Natural killer cell (primary cell): Measurements from ENCODE around the gene TTLL1. TPM values are rescaled to one million over a fixed set of nuclear protein-coding genes. Genes with fewer than 3 reads are reported as not detected.

ENCODE experiments used
- ATAC-seq, 3 donors: fragments of 150-1000 bp in 2 of 3; fragments of 200-7000 bp in 1 of 3; cut with Tn5 transposase; 1 replicate in 1 of 3; 2 replicates in 2 of 3; pipeline ENCODE4 v1.10.0; 2021; ENCODE audit warnings: mild to moderate bottlenecking in 2 of 3, moderate library complexity in 2 of 3
- DNase-seq, 2 donors: peaks; one replicate each; pipeline versions ENCODE4 v3.0.0 to v3.0.0-alpha.2; 2013 to 2021; ENCODE audit warnings: mixed read lengths in 1 of 2
- H3K27ac ChIP-seq: one replicate; pipeline ENCODE4 v1.5.1; 2013; ENCODE audit warnings: mild to moderate bottlenecking, low read length
- H3K27me3 ChIP-seq: one replicate; pipeline ENCODE4 v1.6.1; 2013; ENCODE audit warnings: low read length; ENCODE audit not compliant: control insufficient read depth, insufficient read depth
- H3K36me3 ChIP-seq: one replicate; pipeline ENCODE4 v1.6.1; 2013; ENCODE audit warnings: low read length; ENCODE audit not compliant: control insufficient read depth, insufficient read depth
- H3K4me1 ChIP-seq: one replicate; pipeline ENCODE4 v1.6.1; 2013; ENCODE audit warnings: low read length; ENCODE audit not compliant: control insufficient read depth, insufficient read depth
- H3K4me3 ChIP-seq: one replicate; pipeline ENCODE4 v1.5.1; 2013; ENCODE audit warnings: low read length
- H3K9me3 ChIP-seq: one replicate; pipeline ENCODE4 v1.6.1; 2013; ENCODE audit warnings: low read length; ENCODE audit not compliant: control insufficient read depth, insufficient read depth
- H3K27ac Mint-ChIP-seq, 2 donors: one replicate each; pipeline ENCODE4 v1.8.0; 2022; ENCODE audit warnings: mild to moderate bottlenecking in 2 of 2, mixed read lengths in 2 of 2, moderate library complexity in 1 of 2
- H3K27me3 Mint-ChIP-seq, 2 donors: one replicate each; pipeline ENCODE4 v1.8.0; 2022; ENCODE audit warnings: low read depth in 2 of 2, mixed read lengths in 2 of 2
- H3K36me3 Mint-ChIP-seq: one replicate; pipeline ENCODE4 v1.8.0; 2022; ENCODE audit warnings: mixed read lengths
- H3K4me1 Mint-ChIP-seq, 2 donors: one replicate each; pipeline ENCODE4 v1.8.0; 2022; ENCODE audit warnings: mixed read lengths in 2 of 2
- H3K4me3 Mint-ChIP-seq: one replicate; pipeline ENCODE4 v1.8.0; 2022; ENCODE audit warnings: mild to moderate bottlenecking, moderate library complexity, mixed read lengths
- H3K9me3 Mint-ChIP-seq, 2 donors: one replicate each; pipeline ENCODE4 v1.8.0; 2022; ENCODE audit warnings: mixed read lengths in 2 of 2
- WGBS: methylation state at CpG from one replicate; pipeline ENCODE4 v1.1.7; 2013; ENCODE audit warnings: missing lambda C conversion rate; ENCODE audit not compliant: insufficient coverage; 5-methylcytosine and 5-hydroxymethylcytosine counted together
- intact Hi-C: fragments of 100-400 bp; cut with micrococcal nuclease; formaldehyde crosslinking; loops from one replicate; pipeline ENCODE4 v1.14.2; 2022
- total RNA-seq, 4 donors: library from RNA; stranded (reverse); fragments of 120-200 nt in 1 of 4; gene quantifications; one replicate each; pipeline versions ENCODE4 v1.2.3 to v1.2.4, GENCODE V29; 2013 to 2022
- TF ChIP-seq, protein P1 (sequence below): fragments of 200-600 bp; IDR thresholded peaks from one replicate; pipeline ENCODE4 v1.8.0; 2022; ENCODE audit warnings: antibody characterized with exemption

TTLL1 gene
- total RNA-seq, 3 donors from 2014 or later (not counting 1 experiment from before 2014, with no cell fraction given) = 4.4 to 6.5 (median 6.0) TPM

DNA sequence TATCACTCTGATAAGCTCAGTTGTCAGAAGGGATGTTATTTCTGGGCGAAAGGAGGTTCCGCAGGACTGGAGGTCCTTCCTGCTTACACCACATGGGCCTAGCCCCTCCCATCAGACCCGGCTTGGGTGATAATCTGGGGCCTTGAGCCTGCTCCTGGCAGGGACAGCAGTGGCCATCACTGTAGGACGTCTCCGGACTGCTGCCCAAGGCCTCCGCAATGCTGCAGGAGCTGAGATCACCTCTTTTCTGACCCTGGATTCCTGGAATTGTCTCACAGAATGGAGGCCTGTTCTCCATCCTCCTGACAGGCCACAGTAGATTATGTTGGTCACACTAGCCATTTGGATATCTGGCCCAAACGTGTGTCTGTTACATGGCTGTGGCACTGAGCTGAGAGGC lies 12.1 kb upstream of the TTLL1 start:
- DNase-seq (no peak), ATAC-seq (no peak)
- no peak overlapping the region for H3K27ac ChIP-seq
- WGBS = 86% methylated on average over 7 of the region's 7 CpGs
- no peaks in the 10 kb centered on the region for H3K36me3 ChIP-seq
- peaks cover 0 to 3% of the 10 kb centered on the region in 2 donors for H3K27me3 Mint-ChIP-seq
- H3K9me3 Mint-ChIP-seq = no peaks in the 10 kb centered on the region
- peaks cover 0 to 6% of the 10 kb centered on the region in 2 donors for H3K4me1 Mint-ChIP-seq
- H3K4me1 ChIP-seq = no peaks in the 10 kb centered on the region
- H3K4me3 ChIP-seq = no peak overlapping the region
- no peaks in the 10 kb centered on the region for H3K36me3 Mint-ChIP-seq
- intact Hi-C loops = no loop called here
- no peaks in the 10 kb centered on the region for H3K27me3 ChIP-seq
- H3K4me3 Mint-ChIP-seq = no peak overlapping the region
- TF ChIP-seq, protein P1, sequence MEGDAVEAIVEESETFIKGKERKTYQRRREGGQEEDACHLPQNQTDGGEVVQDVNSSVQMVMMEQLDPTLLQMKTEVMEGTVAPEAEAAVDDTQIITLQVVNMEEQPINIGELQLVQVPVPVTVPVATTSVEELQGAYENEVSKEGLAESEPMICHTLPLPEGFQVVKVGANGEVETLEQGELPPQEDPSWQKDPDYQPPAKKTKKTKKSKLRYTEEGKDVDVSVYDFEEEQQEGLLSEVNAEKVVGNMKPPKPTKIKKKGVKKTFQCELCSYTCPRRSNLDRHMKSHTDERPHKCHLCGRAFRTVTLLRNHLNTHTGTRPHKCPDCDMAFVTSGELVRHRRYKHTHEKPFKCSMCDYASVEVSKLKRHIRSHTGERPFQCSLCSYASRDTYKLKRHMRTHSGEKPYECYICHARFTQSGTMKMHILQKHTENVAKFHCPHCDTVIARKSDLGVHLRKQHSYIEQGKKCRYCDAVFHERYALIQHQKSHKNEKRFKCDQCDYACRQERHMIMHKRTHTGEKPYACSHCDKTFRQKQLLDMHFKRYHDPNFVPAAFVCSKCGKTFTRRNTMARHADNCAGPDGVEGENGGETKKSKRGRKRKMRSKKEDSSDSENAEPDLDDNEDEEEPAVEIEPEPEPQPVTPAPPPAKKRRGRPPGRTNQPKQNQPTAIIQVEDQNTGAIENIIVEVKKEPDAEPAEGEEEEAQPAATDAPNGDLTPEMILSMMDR = no peak
- no peak overlapping the region for H3K27ac Mint-ChIP-seq
- H3K9me3 ChIP-seq = peaks cover 8% of the 10 kb centered on the region

DNA sequence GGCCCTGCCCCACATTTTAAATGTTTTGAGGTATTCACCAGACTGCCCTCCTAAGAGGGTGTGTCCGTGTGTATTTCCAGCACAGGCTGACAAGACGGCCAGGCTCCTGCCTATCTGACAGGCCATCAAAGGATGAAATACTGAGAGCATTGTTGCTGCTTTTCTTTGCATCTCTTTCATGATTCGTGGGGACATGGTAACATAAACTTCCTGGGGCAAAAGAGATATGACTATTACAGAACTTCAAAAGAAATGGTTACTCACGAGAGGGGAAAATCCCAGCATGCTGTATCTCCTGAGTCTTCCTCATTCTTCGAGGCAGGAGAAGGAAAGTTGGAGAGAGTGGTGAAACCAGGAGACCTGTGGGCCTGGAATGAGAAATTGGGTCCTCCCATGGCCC lies 11.0 kb upstream of the TTLL1 start:
- Histone ChIP-seq H3K9me3 (peaks cover 8% of the 10 kb centered on the region), H3K27ac (no peak overlapping the region), H3K4me3 (no peak overlapping the region), H3K36me3 (no peaks in the 10 kb centered on the region), H3K4me1 (no peaks in the 10 kb centered on the region), H3K27me3 (no peaks in the 10 kb centered on the region)
- Mint-ChIP-seq H3K9me3 (peaks cover 2 to 3% of the 10 kb centered on the region in 2 donors), H3K36me3 (no peaks in the 10 kb centered on the region), H3K4me3 (no peak overlapping the region), H3K4me1 (peaks cover 0 to 6% of the 10 kb centered on the region in 2 donors), H3K27ac (no peak overlapping the region), H3K27me3 (peaks cover 0 to 3% of the 10 kb centered on the region in 2 donors)
- intact Hi-C loops = no loop called here
- 61% methylated on average over 5 of the region's 5 CpGs for WGBS
- no peak for DNase-seq
- TF ChIP-seq, protein P1 = no peak
- no peak for ATAC-seq

DNA sequence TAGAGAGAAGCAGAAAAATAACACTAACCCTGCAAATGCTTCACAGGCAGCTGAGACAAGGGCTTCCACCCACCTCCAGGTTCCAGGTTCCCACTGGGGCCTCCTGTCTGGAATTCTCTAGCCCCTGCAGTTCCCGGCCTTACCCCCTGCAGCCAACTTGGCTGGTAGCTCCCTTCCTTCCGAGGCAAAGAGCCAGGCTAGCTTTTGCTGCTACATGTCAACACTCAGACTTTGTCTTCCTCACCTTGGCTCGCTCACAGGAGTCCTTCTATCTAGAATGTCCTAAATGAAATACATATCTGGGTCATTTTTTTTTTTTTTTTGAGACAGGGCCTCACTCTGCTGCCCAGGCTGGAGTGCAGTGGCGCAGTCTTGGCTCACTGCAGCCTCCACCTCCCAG lies 9.9 kb upstream of the TTLL1 start:
- WGBS = 90% methylated on average over 4 of the region's 4 CpGs
- Mint-ChIP-seq H3K27ac (no peak overlapping the region), H3K36me3 (no peaks in the 10 kb centered on the region), H3K4me1 (peaks cover 0 to 6% of the 10 kb centered on the region in 2 donors), H3K9me3 (peaks cover 2 to 3% of the 10 kb centered on the region in 2 donors), H3K27me3 (peaks cover 0 to 3% of the 10 kb centered on the region in 2 donors), H3K4me3 (no peak overlapping the region)
- intact Hi-C loops = no loop called here
- no peaks in the 10 kb centered on the region for H3K36me3 ChIP-seq
- TF ChIP-seq, protein P1 = no peak
- ATAC-seq (no peak), DNase-seq (no peak)
- H3K27ac ChIP-seq = no peak overlapping the region
- H3K4me1 ChIP-seq = peaks cover 5% of the 10 kb centered on the region
- peaks cover 8% of the 10 kb centered on the region for H3K9me3 ChIP-seq
- no peak overlapping the region for H3K4me3 ChIP-seq
- H3K27me3 ChIP-seq = no peaks in the 10 kb centered on the region

DNA sequence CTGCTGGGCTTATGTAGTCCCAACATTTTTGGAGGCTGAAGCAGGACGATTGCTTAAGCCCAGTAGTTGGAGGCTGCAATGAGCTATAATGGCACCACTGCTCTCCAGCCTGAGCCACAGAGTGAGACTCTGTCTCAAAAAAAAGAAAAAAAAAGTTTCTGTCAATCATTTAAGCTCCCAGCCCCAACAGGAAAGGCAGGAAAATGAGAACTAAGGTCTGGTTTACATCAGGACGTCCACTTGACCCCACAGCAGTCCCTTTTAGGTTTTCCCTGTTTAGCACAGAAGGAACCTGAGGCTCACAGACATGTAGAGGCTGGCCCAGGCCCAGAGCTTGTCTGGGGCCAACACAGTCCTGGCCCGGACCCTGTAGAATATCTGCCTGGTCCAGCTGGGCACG lies 9.2 kb upstream of the TTLL1 start:
- no peaks in the 10 kb centered on the region for H3K36me3 ChIP-seq
- H3K27ac ChIP-seq = no peak overlapping the region
- no peaks in the 10 kb centered on the region for H3K36me3 Mint-ChIP-seq
- peaks cover 5% of the 10 kb centered on the region for H3K4me1 ChIP-seq
- peaks cover 2 to 3% of the 10 kb centered on the region in 2 donors for H3K9me3 Mint-ChIP-seq
- WGBS = 62% methylated on average over 4 of the region's 4 CpGs
- H3K9me3 ChIP-seq = peaks cover 8% of the 10 kb centered on the region
- no peak overlapping the region for H3K4me3 Mint-ChIP-seq
- TF ChIP-seq, protein P1 = no peak
- no peaks in the 10 kb centered on the region for H3K27me3 Mint-ChIP-seq
- ATAC-seq (no peak), DNase-seq (no peak)
- H3K4me1 Mint-ChIP-seq = no peaks in the 10 kb centered on the region
- H3K27ac Mint-ChIP-seq = no peak overlapping the region
- intact Hi-C loops = no loop called here
- H3K27me3 ChIP-seq = no peaks in the 10 kb centered on the region
- H3K4me3 ChIP-seq = no peak overlapping the region
